ENCODE results near the gene KCNE1.
A peak's percentile ranks its signal among the peaks of the same experiment; 100 is the strongest.
"Not testable (repeated sequence)": the region's sequence is repeated elsewhere in the genome, so short reads cannot be mapped to it uniquely, and the experiment has no call there.

KCNE1 gene

GRCh38 chr21:34511787-34512455 is at the start of gene KCNE1:
TSS of gene KCNE1 (minus strand) at chr21:34512210. CDS start at chr21:34449634, 62,576 bp downstream.
- no peak for DNase-seq

DNA sequence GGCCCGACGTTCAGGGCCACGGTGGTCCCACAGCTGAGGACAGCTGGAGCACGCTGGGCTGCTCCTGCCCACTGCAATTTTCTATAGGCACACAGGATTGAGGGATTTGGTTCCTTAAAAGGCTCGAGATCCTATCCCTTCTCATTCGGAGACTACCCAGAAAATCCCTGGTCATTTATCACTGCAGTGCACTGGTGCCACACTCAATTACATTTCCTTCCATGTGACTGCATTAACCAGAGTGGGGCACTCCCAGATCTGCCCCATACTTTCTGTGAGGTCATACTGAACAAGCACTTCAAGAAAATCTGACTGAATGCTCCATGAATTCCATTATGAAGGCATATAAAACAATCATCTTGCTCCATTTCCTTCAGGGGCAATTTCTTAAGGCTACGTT is 49.8 kb upstream of the KCNE1 start:
- no peak for DNase-seq

DNA sequence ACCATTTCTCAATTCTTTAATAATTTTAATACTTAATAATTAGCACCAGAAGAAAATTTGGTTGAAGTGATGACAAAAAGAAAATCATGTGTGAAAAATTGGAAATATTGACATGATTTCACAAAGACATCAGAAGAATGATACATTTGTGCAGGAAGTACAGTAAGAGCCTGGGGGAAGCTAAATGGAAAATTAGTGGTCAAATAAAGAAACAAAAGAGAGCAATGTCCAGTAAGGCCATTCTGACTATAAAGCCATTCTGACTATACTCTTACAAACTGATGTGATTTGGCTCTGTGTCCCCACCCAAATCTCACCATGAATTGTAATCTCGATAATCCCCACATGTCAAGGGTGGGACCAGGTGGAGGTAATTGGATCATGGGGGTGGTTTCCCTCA is 48.6 kb upstream of the KCNE1 start:
- DNase-seq = no peak

- DNase-seq = no peak
Measured at GRCh38 chr21:34560021-34560420, 48.0 kb upstream of the KCNE1 start.

DNA sequence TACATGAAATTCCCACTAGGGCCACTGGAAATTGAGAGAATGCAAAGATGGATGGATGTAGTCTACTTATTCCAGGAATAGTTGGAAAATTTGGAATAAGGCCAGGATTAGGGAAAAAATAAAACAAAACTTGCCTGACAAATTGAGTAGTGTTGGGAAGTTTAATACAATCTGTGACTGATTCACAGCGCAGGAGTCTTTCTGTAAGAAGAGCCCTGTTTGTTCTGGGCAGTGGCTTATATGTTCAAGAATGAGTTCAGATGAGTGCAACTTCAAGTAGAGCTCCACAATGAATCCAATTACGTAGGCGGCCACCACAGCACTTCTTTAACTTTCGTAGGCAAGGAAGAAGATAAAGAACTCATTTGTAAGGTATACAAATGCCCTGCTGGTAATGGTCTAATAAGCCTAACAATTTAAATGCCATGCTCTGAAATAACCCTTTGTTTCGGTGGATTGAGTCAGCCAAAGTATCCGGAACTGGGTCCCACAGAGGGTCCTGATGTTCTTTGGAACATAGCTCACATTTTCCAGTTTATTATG is 47.1 kb upstream of the KCNE1 start:
- DNase-seq = no peak

DNA sequence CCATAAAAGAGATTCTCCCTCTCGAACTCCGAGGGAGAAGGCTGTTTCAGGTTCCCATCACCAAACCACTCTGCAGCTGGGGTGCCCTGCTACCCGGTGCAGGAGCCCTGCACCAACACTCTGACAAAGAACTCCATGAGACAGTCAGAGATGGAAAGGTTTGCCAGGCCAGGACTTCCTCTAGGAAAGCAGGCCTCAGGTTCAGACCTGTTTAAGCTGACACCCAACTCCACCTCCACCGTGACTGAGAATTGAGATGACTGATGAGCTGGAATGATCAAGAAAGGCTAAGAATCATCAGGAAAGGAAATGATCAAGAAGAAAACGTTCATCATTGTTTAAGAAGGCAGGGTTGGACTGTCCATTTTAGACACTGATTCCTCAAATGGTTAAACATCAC is 46.2 kb upstream of the KCNE1 start:
- DNase-seq = no peak

DNA sequence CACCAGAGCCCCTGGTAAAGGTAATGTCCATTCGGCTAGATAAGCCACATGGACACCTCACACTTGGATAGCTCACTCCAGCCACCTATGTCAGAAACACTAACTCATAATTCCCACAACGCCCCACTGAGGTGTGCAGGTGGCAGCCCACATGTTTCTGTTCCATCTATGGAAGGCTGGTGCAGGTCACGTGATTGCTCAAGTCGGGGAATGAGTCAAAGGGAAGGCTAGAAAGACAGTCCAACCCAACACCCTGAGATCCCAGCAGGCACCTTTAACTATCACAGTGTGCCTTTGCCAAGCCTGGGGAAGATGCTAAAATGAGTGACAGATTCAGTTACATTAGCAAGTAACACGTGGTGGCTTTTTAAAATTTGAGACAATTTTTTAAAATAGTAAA is 45.3 kb upstream of the KCNE1 start:
- DNase-seq = no peak

DNA sequence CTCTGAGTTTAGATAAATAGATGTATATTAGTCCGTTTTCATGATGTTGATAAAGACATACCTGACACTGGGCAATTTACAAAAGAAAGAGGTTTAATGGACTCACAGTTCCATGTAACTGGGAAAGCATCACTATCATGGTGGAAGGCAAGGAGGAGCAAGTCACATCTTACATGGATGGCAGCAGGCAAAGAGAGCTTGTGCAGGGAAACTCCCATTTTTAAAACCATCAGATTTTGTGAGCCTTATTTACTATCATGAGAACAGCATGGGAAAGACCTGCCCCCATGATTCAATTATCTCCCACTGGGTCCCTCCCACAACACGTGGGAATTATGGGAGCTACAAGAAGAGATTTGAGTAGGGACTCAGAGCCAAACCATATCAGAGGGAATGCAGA is 42.7 kb upstream of the KCNE1 start:
- DNase-seq = not testable (repeated sequence)

GRCh38 chr21:34554227-34554626 is 42.2 kb upstream of the KCNE1 start:
- DNase-seq = no peak

DNA sequence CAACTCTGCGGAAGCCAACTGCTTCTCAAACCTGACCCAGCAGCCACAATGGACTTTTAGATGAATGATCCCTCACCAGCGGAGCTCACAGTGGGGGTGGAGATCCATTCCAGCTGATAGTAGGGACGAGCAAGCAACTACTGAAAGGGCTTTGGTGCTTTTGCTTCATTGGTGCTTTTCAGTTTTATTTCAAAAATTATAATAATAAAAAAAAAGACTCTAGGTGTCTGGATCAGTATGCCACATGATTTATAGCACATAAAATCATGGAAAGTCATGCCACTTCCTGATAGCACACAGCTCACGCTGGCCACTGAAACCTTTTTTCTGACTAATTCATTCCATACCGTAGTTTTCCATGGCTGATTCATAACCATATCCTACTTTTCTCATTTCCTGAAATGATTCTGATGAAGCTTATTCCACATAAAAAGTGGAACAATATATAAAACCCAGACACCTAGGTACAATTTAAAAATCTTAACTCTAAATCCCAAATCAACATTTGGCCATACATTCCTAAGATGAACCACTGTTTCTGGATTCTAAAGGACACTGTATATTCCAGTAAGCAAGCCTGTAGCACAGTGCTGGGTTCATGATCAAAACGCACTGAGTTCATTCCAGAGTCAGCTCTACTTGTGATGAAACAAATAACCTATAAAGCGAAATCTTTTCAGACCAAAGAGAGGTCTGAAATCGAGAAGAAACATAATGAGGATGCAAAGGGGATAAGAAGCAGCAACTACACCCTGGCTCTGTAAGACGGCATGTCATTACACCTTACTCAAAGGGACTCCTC is 41.3 kb upstream of the KCNE1 start:
- no peak for DNase-seq

GRCh38 chr21:34552360-34553098 is 40.5 kb upstream of the KCNE1 start:
- no peak for DNase-seq

- DNase-seq = no peak
Measured at GRCh38 chr21:34550182-34550799, 38.3 kb upstream of the KCNE1 start.

DNA sequence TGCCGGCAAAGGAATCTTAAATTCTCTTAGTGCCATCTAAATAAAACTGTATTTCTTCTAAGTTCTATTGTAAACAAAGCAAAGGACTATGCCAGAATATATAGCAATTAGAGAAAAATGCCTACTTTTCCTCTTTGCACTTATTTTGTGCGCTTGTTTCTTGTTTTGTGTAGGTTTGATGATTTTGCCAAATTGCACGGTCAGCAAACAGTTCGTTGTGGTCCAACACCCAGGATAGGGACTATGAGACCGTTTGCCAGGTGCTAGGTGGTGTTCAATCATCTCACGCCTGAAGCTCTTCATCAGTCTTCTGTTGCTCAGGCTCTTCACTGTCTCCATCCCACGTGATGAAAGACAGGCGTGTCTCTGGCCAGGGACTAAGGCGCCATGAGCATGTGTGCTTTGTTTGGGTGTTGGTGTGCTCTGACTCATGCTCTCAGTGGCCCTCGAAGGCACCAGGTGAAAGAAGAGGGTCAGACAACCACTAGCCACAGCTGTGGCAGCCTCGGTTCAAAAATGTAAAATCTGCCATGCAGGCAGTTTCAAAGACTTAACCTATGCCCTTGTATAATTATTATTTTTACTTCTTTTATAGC is 36.9 kb upstream of the KCNE1 start:
- no peak for DNase-seq

GRCh38 chr21:34546542-34546941 is 34.5 kb upstream of the KCNE1 start:
- no peak for DNase-seq

DNA sequence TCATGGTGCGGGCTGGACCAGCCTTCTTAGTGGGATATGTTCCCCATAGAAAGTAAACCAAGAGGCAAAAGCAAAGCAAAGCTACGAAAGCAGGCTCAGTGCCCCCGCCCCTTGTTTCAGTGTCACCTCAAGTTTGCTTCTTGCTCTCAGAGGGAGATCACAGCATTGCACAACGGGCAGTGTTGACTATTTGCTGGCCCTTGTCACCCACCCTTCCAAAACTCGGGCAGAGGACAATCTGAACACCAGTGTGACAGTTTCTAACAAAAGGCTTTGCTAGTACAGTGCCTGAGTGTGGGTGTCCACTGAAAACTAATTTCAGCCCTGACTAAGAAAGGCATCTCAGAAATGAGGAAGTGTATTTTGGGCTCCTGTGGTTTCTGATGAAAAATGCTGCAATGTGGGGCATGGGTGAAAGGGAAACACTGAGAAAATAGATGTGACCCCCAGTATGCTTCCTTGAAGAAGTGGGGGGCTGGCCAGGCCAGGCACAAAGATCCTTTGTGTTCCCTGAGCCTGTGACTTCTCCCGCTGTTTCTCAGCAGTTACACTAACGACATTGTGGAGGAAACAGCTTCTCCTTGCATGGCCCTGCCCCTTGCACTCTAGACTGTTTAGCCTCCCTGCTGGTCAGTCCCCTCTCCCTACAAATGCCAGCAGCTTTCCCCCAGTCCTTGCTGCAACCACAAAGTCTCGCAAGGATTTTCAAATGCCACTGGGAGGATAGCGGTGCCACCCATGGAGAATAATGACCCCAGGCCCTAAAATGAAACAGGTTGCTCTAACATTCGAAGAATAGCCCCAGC is 33.3 kb upstream of the KCNE1 start:
- no peak for DNase-seq

DNA sequence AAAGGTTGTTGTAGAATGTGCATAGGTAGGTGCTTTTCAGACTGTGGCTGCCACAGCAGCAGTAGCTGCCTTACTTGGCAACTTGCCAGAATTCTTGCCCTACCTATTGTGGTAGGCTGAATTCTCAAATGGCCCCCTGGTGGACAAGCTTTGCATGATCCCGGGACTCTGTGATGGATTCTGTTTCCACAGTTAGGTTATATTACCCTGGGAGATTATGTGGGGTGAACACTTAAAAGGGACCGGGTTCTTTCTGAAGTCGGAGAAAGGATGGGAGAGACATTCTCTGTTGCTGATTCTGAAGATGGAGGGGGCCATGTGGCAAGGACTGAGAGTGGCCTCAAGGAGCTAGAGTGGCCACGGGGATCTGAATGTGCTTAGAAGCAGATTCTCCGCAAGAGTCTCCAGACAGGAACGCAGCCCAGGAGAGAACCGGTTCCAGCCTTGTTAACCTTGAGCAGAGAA is 32.1 kb upstream of the KCNE1 start:
- DNase-seq = peak; percentile 23

DNA sequence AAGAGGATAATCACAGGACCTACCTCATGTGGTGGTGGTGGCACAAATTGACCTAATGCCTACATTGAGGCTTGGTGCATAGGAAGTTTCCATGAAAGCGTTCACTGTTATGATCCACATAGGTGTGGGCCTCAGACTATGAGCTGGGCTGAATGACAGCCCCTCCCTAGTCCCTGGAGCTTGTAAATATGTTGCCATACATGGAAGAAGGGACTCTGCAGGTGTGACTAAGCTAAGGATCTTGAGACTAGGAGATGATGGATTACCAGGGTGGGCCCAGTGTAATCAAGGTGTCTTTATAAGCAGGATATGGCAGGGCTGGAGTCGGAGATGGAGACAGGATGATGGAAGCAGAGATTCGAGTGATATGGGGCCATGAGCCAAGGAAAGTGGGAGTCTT is 31.0 kb upstream of the KCNE1 start:
- DNase-seq = no peak

GRCh38 chr21:34540206-34540605 is 28.2 kb upstream of the KCNE1 start:
- DNase-seq = no peak

GRCh38 chr21:34537838-34538237 is 25.8 kb upstream of the KCNE1 start:
- DNase-seq = no peak

DNA sequence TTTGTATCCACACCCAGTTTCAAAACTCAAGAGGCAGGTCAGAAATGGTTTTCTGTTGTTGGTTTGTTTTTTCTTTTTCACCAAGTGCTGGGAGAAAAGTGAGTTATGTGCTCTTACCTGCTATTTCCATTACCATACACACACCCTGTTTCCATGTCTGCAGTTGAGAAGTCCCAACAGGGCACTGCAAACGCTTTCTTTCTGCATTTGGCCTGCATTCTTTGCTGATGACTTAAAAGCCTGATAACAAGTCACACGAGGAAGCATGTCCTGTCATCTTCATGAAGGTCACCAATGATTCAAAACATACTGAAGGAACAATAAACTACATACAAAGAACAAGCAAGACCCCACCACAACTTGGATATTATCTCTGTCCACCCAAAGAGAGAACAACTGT is 24.8 kb upstream of the KCNE1 start:
- DNase-seq = no peak

DNA sequence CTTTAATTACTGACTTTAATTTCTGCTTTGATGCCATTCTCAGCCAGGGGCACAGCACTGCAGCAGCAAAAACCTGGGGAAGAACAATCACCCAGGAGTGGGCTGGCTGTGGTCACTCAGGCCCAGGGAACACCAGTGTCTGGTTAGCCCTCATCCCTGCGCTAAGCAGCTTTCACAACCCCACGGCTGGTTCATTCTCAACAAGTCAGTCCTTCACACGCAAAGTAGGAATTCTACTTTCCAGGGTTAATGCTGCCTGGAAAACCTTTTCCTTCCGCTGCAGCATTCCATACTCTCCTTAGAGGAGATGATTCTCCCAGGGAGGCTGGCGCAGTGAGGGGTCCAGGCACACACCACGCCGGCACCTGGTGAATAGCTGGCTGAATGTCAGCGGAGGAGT is 24.3 kb upstream of the KCNE1 start:
- DNase-seq = no peak

DNA sequence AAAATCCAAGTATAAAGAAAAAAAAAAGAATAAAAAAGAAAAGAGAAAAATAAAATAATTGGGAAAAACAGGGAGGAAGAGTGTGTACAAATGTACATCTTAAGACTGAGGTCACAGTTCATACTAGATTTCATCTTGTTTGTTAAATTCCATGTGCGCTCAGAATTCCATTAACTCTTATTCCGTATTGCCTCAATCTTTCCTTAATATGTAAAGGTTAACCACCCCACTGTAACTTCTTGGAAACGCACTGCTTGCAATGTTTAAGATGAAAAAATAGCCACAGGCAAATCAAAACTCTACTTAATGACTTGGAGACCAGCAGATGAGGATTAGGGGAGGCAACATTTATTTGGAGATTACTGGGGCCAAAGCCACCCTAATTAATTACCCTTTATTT is 23.9 kb upstream of the KCNE1 start:
- DNase-seq = no peak
